Smooth muscle cell (in vitro differentiated cells): ENCODE measurements around the gene KLK15. TPM values are rescaled to one million over a fixed set of nuclear protein-coding genes. Genes with fewer than 3 reads are reported as not detected.

ENCODE experiments used
- DNase-seq: peaks from one replicate; lab custom pipeline; 2025; ENCODE audit not compliant: unreplicated experiment; lab: John Stamatoyannopoulos, UW
- H2AFZ ChIP-seq: fragments of 200-600 bp; sonication (generic); 2 replicates; pipeline ENCODE4 v1.6.0; 2016; ENCODE audit warnings: antibody characterized with exemption, low read depth, mild to moderate bottlenecking
- H3F3A ChIP-seq: fragments of 200-600 bp; sonication (generic); 2 replicates; pipeline ENCODE4 v1.6.0; 2017; ENCODE audit warnings: antibody characterized with exemption, low read depth
- H3K27ac ChIP-seq: fragments of 200-600 bp; sonication (generic); 2 replicates; pipeline ENCODE4 v1.5.1; 2016; ENCODE audit warnings: low read depth, mild to moderate bottlenecking
- H3K27me3 ChIP-seq: fragments of 200-600 bp; sonication (generic); 2 replicates; pipeline ENCODE4 v1.6.1; 2016; ENCODE audit warnings: low read depth, mild to moderate bottlenecking
- H3K36me3 ChIP-seq: fragments of 200-600 bp; sonication (generic); 2 replicates; pipeline ENCODE4 v1.5.1; 2016; ENCODE audit warnings: low read depth
- H3K4me1 ChIP-seq: fragments of 200-600 bp; sonication (generic); 2 replicates; pipeline ENCODE4 v1.5.1; 2016; ENCODE audit warnings: low read depth
- H3K4me2 ChIP-seq: fragments of 200-600 bp; sonication (generic); 2 replicates; pipeline ENCODE4 v1.6.0; 2016; ENCODE audit warnings: mild to moderate bottlenecking
- H3K4me3 ChIP-seq: fragments of 200-600 bp; sonication (generic); 2 replicates; pipeline ENCODE4 v1.5.1; 2016; ENCODE audit warnings: mild to moderate bottlenecking
- H3K79me2 ChIP-seq: fragments of 200-600 bp; sonication (generic); 2 replicates; pipeline ENCODE4 v1.6.0; 2016; ENCODE audit warnings: low read depth, mild to moderate bottlenecking
- H3K9ac ChIP-seq: fragments of 200-600 bp; sonication (generic); 2 replicates; pipeline ENCODE4 v1.6.0; 2016; ENCODE audit warnings: low read depth
- H3K9me3 ChIP-seq: fragments of 200-600 bp; sonication (generic); replicated peaks from 2 replicates; pipeline ENCODE4 v1.5.1; 2016; ENCODE audit warnings: low read depth
- H4K20me1 ChIP-seq: fragments of 200-600 bp; sonication (generic); 2 replicates; pipeline ENCODE4 v1.6.0; 2016; ENCODE audit warnings: low read depth
- WGBS: methylation state at CpG from one replicate; pipeline ENCODE4 v1.1.7; 2016; ENCODE audit warnings: low lambda C conversion rate; 5-methylcytosine and 5-hydroxymethylcytosine counted together
- polyA plus RNA-seq: library from polyadenylated mRNA; unstranded; fragments of >200 nt; fragmentation: Nextera tagmentation; extraction: Ambion mirVana; gene quantifications from 2 replicates; pipeline ENCODE4 v1.2.1, GENCODE V29; 2016
- total RNA-seq: library from RNA; depleted of rRNA; stranded (reverse); fragments of >200 nt; gene quantifications from 2 replicates; pipeline ENCODE4 v1.2.3, GENCODE V29; 2014
- TF ChIP-seq, protein P1 (sequence below): fragments of 200-600 bp; sonication (generic); IDR thresholded peaks from 2 replicates; pipeline ENCODE4 v1.5.1; 2017; ENCODE audit warnings: borderline replicate concordance, mild to moderate bottlenecking, antibody characterized with exemption; ENCODE audit not compliant: insufficient read depth, poor library complexity, severe bottlenecking

The KLK15 gene
- total and polyA plus RNA-seq, 2 experiments from 2014 or later: not detected

DNA sequence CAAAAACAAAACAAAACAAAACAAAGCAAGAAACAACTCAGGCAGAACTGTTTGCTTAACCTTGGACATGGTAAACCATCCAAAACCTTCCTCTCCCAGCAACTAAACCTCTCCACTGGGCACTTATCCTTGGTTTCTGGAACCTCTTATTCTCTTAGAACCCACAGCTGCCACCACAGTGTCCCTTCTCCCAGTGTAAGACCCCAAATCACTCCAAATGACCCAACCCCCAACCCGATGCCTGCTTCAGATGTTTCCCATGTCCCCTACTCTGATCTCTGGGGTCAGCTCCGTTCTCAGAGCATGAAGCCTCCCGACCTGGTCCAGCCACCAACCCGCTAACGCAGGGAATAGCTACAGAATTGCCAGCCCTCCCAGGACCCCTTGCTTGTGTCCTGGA lies 40.8 kb upstream of the KLK15 start:
- Histone ChIP-seq H3K27me3 (peaks cover 28% of the 10 kb centered on the region), H2AFZ (no peak overlapping the region), H3K9me3 (no peaks in the 10 kb centered on the region), H3F3A (no peaks in the 10 kb centered on the region), H4K20me1 (no peaks in the 10 kb centered on the region), H3K36me3 (no peaks in the 10 kb centered on the region), H3K4me1 (no peaks in the 10 kb centered on the region), H3K4me2 (no peak overlapping the region), H3K27ac (no peak overlapping the region), H3K79me2 (no peaks in the 10 kb centered on the region), H3K9ac (no peak overlapping the region), H3K4me3 (no peak overlapping the region)
- DNase-seq: no peak
- TF ChIP-seq, protein P1, sequence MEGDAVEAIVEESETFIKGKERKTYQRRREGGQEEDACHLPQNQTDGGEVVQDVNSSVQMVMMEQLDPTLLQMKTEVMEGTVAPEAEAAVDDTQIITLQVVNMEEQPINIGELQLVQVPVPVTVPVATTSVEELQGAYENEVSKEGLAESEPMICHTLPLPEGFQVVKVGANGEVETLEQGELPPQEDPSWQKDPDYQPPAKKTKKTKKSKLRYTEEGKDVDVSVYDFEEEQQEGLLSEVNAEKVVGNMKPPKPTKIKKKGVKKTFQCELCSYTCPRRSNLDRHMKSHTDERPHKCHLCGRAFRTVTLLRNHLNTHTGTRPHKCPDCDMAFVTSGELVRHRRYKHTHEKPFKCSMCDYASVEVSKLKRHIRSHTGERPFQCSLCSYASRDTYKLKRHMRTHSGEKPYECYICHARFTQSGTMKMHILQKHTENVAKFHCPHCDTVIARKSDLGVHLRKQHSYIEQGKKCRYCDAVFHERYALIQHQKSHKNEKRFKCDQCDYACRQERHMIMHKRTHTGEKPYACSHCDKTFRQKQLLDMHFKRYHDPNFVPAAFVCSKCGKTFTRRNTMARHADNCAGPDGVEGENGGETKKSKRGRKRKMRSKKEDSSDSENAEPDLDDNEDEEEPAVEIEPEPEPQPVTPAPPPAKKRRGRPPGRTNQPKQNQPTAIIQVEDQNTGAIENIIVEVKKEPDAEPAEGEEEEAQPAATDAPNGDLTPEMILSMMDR: no peak
- WGBS: 85% methylated on average over 5 of the region's 5 CpGs

DNA sequence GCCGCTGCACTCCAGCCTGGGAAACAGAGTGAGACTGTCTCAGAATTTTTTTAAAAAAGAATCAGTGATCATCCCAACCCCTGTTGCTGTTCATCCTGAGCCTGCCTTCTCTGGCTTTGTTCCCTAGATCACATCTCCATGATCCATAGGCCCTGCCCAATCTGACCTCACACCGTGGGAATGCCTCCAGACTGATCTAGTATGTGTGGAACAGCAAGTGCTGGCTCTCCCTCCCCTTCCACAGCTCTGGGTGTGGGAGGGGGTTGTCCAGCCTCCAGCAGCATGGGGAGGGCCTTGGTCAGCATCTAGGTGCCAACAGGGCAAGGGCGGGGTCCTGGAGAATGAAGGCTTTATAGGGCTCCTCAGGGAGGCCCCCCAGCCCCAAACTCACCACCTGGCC lies 39.7 kb upstream of the KLK15 start, which contains the start of gene KLK2:
KLK2 (plus strand) TSS at position 384 of the 400 bp plus-strand sequence. CDS start 35 bp downstream, outside the sequence.
- WGBS: 84% methylated on average over 3 of the region's 3 CpGs
- no peak within 1 kb of the TSS for H3K9ac ChIP-seq
- no peak within 1 kb of the TSS for H3K4me3 ChIP-seq
- H3K4me1 ChIP-seq: no peaks in the 10 kb centered on the region
- no peaks in the 10 kb centered on the region for H3F3A ChIP-seq
- H4K20me1 ChIP-seq: no peaks in the 10 kb centered on the region
- no peaks in the 10 kb centered on the region for H3K36me3 ChIP-seq
- H3K4me2 ChIP-seq: no peak within 1 kb of the TSS
- no peaks in the 10 kb centered on the region for H3K79me2 ChIP-seq
- peaks cover 28% of the 10 kb centered on the region for H3K27me3 ChIP-seq
- no peaks in the 10 kb centered on the region for H3K9me3 ChIP-seq
- H3K27ac ChIP-seq: no peak within 1 kb of the TSS
- TF ChIP-seq, protein P1: no peak
- no peak within 1 kb of the TSS for H2AFZ ChIP-seq
- no peak for DNase-seq

DNA sequence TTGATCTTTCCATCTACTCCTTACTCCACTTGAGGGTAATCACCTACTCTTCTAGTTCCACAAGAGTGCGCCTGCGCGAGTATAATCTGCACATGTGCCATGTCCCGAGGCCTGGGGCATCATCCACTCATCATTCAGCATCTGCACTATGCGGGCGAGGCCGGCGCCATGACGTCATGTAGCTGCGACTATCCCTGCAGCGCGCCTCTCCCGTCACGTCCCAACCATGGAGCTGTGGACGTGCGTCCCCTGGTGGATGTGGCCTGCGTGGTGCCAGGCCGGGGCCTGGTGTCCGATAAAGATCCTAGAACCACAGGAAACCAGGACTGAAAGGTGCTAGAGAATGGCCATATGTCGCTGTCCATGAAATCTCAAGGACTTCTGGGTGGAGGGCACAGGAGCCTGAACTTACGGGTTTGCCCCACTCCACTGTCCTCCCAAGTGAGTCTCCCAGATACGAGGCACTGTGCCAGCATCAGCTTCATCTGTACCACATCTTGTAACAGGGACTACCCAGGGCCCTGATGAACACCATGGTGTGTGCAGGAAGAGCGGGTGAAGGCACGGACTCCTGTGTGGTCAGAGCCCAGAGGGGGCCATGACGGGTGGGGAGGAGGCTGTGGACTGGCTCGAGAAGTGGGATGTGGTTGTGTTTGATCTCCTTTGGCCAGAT lies 37.2 kb upstream of the KLK15 start:
- Histone ChIP-seq H2AFZ (no peak overlapping the region), H3K36me3 (no peaks in the 10 kb centered on the region)
- no peak for DNase-seq

More for the DNA sequence above, 37.2 kb upstream of the KLK15 start:
- H3K4me1 ChIP-seq: no peaks in the 10 kb centered on the region
- no peaks in the 10 kb centered on the region for H3K9me3 ChIP-seq
- no peaks in the 10 kb centered on the region for H4K20me1 ChIP-seq
- H3K79me2 ChIP-seq: no peaks in the 10 kb centered on the region
- H3K4me2 ChIP-seq: no peak overlapping the region
- WGBS: 80% methylated on average over 26 of the region's 26 CpGs
- TF ChIP-seq, protein P1: no peak
- no peaks in the 10 kb centered on the region for H3F3A ChIP-seq
- H3K4me3 ChIP-seq: no peak overlapping the region
- H3K9ac ChIP-seq: no peak overlapping the region
- peaks cover 28% of the 10 kb centered on the region for H3K27me3 ChIP-seq
- no peak overlapping the region for H3K27ac ChIP-seq
